Activated CD4-positive, alpha-beta T cell treated with anti-CD3 and anti-CD28 coated beads, Interleukin-2, amount 50 U/mL, for 1 hour (primary cell): ENCODE measurements around the gene HOXA13.

Experiments
- DNase-seq: peaks from one replicate; pipeline ENCODE4 v3.0.0-alpha.2; 2020

The HOXA13 gene

DNA sequence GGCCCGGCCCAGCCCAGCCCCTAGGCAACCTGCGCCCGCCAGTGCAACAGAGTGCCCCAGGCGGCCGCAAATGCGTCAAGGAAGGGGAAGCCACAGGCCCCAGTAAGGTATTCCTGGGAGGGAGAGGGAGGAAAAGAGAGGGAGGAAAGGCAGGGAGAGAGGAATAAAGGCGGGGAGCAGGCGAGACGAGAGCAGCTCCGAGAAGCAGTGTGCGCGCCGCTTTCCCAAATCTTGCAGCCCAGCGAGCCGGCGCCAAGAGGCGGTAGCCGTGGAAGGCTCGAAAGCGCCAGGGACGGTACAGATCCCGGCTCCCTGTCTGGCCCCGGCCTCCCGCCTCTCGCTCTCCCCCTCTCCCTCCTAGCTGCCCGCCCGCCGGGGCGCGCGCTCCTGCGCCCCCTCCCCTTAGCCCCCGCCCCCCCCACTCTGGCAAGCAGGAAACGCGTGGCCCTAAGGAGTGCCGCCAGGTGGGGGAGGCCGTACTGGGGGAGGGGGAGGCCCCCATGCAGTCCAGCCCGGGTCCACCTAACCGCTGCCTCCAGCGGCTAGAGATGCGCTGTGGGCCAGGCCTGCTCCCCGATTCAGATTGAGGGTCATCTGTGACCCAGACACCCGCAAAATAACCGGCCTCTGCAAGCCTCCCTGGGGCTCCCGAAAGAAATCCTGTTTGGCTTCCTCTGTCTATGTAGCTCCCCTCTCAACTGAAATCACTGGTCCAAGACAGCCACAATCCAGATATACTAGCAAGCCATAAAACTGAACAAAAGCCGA lies 30.0 kb downstream of the HOXA13 start:
- no peak for DNase-seq

DNA sequence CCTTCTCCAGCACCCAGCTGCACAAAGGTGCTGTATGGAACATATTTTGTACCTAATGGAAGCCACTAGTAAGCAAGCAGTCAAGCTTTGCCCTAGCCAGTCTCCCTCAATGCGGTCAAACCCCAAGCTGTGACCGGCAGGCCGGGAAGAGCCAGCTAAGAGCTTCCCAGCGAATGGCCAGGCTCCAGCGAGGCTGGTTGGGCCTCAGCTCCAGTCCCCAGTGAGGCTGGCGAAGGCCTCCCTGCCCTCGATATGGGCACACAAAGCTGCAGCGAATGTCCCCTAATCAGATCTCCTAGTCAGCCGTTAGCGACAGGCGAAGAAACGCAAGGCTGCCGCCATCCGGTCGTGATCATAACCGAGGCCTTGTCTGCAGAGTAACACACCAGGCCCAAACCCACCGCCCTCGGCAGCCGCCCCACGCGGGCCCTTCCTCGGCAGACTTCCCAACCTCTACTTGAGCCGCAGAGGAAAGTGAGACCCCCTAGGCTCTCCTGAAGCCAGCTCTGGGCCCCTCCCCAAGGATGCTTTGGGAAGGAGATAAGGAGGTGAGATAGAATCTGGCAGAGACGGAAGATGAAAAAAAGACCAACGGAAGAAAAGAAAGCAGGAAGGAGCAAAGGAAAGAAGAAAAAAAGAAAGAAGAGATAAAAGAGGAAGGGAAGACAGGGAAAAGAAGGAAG lies 31.5 kb downstream of the HOXA13 start:
- DNase-seq, result no peak

DNA sequence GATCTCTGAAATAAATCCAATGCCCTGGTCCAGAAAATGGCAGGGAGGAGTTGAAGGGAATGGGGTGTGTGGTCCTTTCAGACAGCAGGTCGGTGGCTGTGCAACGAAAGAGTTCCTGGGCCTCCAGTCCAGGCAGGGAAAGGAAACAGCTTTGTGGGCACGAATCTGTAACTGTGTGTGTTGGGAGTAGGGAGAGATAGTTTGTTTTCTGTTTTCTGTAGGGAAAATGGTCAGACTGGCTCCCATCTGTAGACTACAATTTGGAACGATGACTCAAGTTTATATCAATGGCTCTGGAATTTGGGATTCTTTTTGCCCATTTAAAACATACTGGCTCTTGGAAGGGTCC lies 32.0 kb downstream of the HOXA13 start:
- no peak for DNase-seq

DNA sequence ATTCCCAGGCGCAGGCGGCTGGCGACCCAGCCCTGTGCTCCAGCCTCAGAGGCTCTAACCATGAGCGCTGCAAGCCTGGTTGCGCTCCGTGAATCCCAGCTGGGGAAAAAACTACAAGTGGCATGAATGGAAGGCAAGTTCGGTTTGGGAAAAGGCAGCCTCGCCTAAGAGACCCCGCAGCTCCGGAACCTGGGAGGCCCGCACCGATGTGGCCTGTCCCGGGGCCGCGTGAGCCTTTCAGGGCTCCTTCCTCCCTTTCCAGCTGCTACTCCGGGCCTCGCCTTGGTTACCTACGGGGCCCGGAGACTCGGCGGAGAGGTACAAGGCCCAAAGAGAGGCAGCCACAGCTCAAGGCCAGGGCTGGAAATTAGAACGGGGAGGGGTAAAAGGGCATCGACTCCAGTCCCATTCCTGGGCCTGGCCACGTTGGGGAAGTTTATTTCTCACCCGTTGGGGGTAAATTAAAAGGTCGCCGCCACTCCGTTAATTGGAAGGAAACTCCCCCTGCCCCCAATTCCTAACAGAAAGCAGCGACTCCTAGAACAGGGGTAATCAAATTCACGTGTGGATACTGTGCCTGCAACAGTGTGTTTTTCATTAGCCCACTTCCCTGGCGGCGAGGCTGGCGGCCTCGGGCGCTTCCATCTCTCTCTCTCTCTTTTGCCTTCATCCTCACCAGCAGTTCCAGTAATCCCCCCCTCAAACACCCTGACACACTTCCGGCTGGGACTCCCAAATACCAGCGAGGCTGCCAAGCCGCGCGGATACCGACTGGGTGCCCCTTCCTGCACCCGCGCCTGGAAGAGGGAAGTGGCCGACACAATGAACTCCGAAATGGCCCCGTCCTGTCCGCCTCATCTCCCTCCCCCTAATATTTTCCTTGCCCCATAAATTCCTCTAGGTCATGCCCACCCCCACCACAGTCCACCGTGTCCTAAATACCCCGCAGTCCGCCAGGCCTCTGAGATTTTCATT lies 33.1 kb downstream of the HOXA13 start:
- no peak for DNase-seq

DNA sequence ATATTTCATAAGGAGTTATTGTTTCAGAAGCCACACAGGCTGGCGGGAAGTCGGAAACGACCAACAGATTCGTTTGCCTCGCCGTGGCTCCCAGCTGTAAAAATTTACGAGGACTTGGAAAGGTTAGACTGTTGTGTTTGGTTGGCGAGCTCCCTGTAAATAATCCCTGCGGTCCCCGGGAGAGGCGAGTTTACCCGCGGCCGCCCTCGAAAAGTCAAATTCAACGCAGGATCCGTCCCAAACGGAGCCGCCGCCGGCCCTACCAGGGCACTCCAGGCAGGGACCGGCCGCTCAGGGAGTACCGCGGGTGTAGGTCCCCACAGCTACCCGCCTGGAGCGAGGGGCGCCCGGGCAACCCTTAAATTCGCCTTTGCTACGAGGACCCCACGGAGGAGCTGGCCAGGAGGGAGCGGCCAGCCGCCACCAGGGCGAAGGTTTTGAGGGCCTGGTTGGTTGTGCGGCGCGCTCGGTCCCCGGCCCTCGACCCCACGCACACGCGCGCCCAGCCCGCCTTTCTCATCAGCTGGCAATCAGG lies 33.8 kb downstream of the HOXA13 start:
- no peak for DNase-seq

DNA sequence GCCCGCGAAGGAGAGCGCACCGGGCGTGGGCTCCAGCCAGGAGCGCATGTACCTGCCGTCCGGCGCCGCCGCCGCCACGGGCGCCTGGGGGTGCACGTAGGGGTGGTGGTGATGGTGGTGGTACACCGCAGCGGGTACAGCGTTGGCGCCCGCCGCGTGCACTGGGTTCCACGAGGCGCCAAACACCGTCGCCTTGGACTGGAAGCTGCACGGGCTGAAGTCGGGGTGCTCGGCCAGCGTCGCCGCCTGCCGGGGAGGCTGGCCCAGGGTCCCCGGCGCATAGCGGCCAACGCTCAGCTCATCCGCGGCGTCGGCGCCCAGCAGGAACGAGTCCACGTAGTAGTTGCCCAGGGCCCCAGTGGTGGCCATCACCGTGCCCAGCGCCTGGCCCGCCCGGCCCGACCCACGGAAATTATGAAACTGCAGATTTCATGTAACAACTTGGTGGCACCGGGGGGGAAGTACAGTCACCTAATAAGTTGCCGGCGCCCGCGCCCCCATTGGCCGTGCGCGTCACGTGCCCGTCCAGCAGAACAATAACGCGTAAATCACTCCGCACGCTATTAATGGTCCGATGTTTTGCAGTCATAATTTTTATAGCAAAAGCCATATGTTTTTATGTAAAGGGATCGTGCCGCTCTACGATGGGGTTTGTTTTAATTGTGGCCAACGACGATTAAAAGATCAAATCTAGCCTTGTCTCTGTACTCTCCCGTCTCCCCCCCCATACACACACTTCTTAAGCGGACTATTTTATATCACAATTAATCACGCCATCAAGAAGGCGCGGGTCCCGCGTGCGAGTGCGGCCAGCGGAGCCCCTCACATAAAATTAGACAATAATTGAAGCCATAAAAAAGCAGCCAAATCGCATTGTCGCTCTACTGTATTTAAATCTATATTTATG lies 34.5 kb downstream of the HOXA13 start, which contains the start of gene HOXA9:
TSS of gene HOXA9 (minus strand) at position 449 of the 907 bp plus-strand sequence. CDS start at position 369, 80 bp downstream.
- DNase-seq, result no peak

DNA sequence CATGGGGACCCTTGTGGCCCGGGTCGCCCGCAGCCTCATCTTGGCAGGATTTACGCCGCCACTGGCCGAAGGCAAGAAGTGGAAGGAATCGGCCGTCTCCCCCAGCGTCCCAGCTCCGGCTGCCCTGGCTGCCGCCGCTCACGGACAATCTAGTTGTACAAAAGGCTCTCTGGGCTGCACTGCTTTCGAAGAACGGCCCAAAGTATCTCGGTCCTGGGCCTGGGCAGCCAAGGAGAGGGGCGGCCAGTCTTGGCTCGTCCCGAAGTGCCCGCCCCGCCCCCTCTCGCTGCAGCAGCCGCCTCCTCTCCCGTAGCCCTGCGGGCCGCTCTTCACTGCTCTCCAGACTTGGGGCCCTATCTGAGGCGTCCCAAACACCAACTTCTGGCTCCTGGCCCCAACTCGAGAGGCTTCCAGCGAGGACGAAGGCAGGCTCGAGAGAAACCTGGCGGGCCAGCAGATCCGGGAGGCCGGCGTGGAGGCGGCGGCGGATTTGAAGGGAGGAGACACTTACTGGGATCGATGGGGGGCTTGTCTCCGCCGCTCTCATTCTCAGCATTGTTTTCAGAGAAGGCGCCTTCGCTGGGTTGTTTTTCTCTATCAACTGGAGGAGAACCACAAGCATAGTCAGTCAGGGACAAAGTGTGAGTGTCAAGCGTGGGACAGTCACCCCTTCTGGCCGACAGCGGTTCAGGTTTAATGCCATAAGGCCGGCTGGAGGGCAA lies 35.4 kb downstream of the HOXA13 start:
- no peak for DNase-seq

DNA sequence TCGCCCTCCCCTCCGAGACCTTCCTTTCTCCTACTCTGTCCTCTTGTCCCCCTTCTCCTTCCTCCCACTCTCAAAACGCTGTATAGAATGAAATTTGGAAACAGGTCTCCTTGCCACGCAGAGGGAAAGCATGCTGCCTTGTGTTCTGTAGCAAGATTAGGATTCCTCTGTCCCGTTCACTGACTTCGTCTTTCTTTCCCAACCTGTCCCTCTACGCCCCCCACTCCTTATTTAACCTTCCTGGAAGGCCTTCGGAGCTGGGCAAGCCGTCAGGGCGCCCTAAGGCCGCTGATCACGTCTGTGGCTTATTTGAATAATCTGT lies 35.9 kb downstream of the HOXA13 start:
- no peak for DNase-seq

DNA sequence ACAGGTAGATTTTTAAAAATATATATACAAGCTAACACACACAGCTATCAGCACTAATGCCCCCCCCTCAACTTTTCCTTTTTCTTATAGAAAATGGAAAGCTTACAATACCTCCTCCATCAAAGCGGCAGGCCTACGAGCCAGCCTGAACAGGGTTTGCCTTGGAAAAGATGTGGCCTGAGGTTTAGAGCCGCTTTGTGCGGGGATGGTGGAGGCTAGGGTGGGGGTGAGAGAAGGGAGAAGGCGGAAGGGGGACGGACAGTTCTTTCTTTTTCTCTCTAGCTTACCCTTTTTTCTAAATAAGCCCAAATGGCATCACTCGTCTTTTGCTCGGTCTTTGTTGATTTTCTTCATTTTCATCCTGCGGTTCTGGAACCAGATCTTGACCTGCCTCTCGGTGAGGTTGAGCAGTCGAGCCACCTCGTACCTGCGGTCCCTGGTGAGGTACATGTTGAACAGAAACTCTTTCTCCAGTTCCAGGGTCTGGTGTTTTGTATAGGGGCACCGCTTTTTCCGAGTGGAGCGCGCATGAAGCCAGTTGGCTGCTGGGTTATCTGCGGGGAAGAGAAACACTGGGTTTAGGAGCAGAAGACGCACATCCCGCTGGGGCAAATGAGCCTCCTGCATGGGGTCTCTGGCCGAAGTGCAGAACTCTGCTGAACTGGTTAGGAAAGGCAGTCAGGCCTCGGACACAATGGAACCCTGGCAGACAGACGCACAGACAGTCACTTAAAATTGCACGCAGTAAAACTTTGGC lies 36.4 kb downstream of the HOXA13 start:
- no peak for DNase-seq

DNA sequence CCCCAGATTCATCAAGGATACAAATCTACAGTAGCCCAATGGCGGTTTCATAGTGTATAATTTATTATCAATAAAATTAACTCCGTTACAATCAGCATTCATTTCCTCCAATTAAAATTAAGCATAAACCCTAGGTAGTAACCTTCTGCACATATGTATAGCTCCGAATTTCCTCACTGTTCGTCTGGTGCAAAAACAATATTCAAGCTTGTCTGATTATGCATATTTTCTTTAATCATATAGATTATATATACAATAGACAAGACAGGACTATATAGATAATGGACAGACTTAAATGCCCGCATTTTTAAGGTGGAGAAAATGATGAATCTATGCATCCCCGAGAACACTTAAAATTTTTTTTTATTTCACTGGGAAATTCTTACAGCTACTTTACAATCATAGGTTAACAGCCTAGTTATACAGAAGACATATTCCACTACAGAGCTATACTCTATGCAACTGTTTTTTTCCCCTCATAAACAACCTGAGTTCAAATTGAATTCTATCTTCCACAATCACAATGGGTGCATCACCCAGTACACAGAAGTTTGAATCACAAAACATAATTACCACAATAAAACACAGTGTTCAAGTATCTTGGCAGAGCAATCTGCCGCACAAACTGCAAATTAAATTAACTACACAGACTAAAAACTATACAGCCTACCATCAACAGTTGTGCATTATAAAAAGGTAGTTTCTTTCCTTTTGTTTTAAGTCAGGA lies 37.2 kb downstream of the HOXA13 start:
- no peak for DNase-seq

DNA sequence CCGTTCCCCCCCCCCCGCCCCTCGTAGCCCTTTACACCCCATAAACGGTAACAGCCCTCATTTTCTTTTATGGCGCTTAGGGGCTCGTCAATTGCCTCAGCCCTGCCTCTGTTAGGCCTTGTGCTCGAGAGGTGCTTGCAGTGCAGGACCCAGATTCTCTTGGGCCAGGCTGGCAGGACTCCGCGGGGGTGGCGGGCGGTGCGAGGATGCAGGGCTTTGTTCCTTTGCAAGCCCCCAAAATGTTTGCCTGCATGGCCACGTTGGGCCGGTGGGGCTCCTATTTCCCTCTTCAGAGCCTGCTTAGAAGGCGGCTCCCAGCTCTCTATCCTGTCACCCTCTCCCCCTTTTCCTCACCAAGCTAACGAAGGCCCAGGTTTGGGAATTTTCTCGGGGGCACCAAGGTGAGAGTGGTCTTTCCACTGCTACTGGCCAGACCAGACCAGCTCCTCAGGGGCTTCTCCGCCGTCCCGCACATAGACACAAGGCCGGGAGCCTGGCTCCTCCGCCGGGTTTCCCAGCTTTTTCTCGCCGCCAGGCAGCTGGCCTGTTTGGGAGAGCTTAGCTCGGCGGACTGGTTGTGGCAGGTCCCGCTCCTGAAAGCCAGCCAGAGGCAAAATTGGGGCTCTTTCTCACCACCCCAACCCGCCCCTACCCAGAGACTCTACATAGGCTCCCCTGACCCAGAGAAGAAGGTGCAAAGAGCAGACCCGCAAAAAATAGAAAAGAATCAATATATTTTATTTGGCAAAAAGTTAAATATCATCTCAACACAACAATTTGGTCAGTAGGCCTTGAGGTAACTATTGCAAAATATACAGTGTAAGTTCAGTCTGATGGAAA lies 38.0 kb downstream of the HOXA13 start:
- no peak for DNase-seq

DNA sequence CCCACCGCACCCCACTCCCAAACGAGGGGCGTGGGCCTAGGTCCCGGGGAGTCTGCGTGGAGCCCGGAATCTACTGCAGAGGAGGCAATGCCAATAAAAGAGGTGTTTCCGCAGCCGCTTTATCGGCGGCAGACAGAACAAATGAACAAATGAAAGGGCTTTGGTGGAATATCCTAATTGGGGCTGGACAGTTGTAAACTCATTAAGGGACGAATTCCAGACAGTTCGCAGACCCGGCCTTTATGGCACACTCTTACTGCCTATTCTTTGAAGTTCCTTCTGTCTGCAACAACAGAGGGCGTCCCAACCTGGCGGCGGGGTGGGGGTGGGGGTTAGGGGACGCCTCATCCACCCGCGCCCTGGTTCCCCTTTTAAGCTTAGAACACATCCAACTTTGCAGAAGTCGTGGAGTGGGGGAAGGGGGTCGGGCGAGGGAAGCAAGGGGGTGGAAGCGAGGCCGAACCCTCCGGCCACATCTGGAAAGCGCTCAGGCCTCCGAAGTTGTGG lies 38.6 kb downstream of the HOXA13 start:
- no peak for DNase-seq

DNA sequence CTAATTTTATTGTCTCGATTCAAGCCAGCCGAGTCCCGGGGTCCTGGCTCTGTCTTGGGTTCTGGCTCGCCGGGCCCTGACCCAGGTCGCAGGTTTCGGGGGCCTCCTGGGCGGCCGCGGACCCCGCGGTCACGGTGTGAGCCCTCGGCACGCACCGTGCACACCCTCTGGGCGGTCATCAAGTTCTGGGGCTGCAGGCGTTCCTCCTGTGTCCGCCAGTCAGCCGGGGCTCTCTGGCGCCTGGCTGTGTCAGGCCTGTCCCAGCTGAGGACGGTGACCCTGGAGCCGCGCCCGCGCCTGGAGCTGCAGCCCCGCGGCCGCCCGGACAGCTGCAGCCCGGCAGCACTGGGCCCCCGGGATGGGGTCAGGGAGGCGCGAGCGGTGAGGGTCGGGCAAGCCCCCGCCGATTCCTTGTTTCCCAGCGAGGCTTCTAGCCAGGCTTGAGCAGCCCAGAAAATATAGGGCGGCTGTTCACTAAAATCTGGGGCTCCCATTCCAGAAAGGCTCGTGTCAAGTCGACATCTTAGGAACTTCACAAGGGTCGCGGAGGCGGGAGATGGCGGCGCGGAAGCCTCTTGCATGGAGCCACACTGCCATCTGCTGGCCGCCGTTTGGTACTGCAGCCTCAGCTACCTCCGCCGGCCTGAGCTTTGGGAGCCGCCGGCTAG lies 39.2 kb downstream of the HOXA13 start:
- peak; percentile 87 for DNase-seq

DNA sequence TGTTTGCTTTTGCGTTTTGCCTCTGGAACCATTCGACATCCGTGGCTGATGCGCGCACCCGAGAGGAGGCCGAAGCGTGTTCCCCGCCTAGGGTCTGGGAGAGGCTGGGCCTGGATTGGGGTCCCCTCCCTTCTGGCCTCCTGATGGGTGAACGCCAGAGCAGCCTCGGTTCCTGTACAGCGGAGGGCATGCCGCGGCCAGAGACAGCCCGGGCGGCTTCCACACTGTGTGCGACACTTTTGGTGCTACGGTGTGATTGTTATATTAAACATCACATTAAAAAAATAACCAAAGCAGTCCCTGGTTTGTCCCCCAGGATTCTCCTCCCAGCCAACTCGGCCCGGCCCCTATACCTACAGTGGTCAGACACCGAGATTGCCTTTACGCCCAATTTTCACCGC lies 39.7 kb downstream of the HOXA13 start:
- no peak for DNase-seq

DNA sequence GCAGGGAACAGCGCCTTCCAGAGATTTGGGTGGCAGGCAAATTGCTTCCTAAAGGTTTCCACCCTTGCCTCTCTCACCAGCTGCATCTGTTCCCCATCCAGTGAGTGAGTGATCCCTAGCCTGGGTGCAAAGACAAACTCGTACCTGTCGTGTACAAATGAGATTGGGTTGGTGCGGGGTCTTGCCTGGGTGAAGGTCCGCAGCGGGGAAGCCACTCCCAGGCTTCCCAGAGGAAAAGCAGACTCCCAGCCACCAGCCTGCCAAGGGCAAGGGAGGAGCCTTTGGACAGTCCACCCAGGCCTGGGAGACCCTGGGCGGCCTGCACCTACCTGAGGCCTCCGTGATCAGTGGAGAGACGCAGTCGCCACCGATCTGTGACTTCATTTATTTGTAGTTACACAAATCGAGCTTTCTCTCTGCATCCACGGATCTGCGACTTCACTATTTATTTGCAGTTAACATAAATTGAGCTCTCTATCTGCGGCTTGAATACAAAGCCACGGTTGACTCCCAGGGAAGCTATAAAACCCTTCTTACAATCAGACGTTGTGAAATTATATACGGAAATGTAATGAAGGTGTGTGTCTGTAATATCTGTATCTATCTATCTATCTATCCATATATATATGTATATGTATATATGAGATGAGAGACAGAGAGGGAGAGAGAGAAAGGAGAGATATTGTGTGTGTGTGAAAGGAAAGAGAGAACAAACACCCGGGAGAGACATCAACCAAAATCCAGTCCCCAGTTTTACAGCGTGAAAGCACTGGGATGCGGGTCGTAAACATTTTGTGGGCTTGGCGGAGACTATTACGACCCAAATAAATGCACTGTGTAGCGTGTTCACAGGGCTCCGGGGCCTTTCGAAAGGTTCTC lies 40.4 kb downstream of the HOXA13 start:
- DNase-seq, result no peak

DNA sequence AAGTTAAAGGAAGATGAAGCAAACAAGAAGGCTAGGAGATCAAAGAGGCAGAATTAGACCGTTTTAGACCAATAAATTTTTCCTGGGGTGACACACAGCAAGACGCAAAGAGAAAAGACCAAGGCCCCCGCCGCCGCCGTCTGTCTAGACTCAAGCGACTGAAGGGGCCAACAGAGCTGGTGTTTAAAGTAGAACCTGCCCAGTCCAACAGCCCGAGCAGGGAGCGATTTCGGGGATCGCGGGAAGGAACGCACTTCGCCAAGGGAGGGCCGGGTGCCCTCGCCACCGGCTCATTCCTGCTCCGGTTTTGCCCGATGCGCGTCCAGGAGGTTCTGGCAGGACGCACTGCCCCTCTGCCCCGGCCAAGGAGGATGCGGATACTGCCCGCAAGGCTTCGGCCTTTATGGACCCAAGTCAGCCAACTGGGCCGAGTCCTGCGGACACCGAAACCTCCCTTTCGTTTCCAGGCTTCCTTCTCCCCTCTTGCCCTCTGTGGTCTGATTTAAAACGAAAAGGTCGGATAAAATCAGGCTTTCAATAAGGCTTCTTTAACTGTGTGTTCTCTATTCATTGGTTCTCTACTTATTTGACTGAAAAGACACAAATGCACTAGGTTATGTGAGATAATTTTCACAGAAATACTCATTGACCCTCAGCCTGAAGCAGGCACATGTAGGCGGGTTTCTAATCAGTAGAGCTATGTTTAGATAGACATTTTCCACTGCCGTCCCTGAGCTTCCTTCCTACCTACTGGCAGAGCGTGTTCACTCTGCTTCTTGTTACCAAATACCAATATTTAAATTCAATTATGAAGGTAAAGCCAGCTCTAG lies 41.2 kb downstream of the HOXA13 start:
- DNase-seq, result no peak
